NB4 (cell line): ENCODE results near the gene ZBTB9.

Experiments
- CTCF ChIP-seq: IDR thresholded peaks from one replicate; pipeline ENCODE4 v1.5.1; 2012; ENCODE audit warnings: low read depth, low read length
- MAX ChIP-seq: IDR thresholded peaks from 2 replicates; pipeline ENCODE4 v1.6.1; 2011; ENCODE audit warnings: low read depth, low read length
- MYC ChIP-seq: IDR thresholded peaks from 2 replicates; pipeline ENCODE4 v1.6.1; 2011; ENCODE audit warnings: low read depth, low read length
- POLR2A ChIP-seq: IDR thresholded peaks from 2 replicates; pipeline ENCODE4 v1.6.1; 2011; ENCODE audit warnings: mild to moderate bottlenecking; ENCODE audit not compliant: insufficient read length; ENCODE audit errors: extremely low read depth

GRCh38 chr6:33407132-33407718, 47.2 kb upstream of the ZBTB9 start:
- TF ChIP-seq CTCF, result no peak
- no peak for TF ChIP-seq POLR2A
- no peak for TF ChIP-seq MYC
- TF ChIP-seq MAX, result no peak
